SH-SY5Y (cell line): ENCODE measurements around the gene SDHC.

ENCODE experiments used
- GATA2 ChIP-seq: IDR thresholded peaks from 2 replicates; pipeline ENCODE4 v1.6.1; 2011; ENCODE audit warnings: mild to moderate bottlenecking, low read depth, low read length
- GATA3 ChIP-seq: IDR thresholded peaks from 2 replicates; pipeline ENCODE4 v1.6.1; 2011; ENCODE audit warnings: low read depth, mild to moderate bottlenecking, low read length, moderate library complexity

DNA sequence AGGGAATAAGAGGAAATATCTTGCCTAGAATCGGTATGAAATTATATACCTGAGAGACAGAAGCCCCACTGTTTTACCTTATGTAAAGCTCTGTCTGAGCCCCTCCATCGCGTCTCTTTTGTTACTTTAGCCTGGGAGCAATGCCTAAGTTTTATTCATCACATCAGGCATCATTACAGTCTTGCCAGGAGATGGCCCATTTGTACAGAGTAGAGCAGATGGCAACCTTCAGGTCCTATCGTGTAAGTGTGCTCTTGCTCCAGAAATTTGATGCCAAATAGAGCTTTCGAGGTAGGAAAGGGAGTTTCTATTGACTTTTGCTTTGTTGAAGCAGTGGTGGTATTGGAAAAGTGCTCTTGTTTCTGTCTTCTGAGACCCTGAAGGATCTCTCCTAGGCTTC, 28.6 kb downstream of the SDHC start:
- TF ChIP-seq GATA3 (no peak), GATA2 (no peak)
